B cell (primary cell): Measurements from ENCODE around the gene SNX12.

Experiments
- CTCF ChIP-seq: fragments of 200-600 bp; IDR thresholded peaks from one replicate; pipeline ENCODE4 v1.8.0; 2022; ENCODE audit warnings: antibody characterized with exemption, mild to moderate bottlenecking
- EZH2 ChIP-seq: IDR thresholded peaks from 2 replicates; pipeline ENCODE4 v1.6.1; 2012; ENCODE audit warnings: borderline replicate concordance, low read depth, mild to moderate bottlenecking, moderate library complexity, low read length; ENCODE audit not compliant: insufficient read depth, poor library complexity, severe bottlenecking

- no peak for TF ChIP-seq EZH2
- TF ChIP-seq CTCF: no peak
Observed at GRCh38 chrX:71057848-71058530, 10.1 kb downstream of the SNX12 start.
